Measurements from ENCODE around the gene PRSS37.

PRSS37 gene

DNA sequence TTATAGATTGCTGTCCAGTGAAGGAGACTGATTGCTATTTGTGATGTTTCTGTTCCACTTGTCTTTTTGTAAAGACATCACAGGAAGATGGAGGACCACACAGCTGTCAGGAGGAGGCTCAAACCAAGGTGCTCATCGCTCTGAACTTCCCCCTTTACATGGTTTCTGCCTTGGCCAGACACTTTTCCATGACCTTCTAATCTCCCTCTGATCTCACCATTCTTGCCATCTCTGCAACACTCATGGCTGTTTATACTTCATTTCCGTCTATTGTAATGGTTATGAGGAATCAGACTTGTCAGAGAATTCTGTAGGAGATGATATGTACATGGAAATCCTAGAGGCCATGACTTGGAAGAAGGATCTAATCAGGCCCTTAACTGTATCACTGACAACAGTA is 53.0 kb downstream of the PRSS37 start:
- DNase-seq = no peak
